Esophagus muscularis mucosa (tissue), 4 donors: ENCODE results near the gene EXOSC10.

Experiments
- CTCF ChIP-seq, 3 experiments: fragments of 200-600 bp in 2 of 3; fragments of 450-650 bp in 1 of 3; sonication (generic) in 2 of 3; IDR thresholded peaks; one replicate each; pipeline ENCODE4 v1.5.1; 2017 to 2019; ENCODE audit warnings: antibody characterized with exemption in 3 of 3, mild to moderate bottlenecking in 2 of 3, moderate library complexity in 1 of 3
- EP300 ChIP-seq: sonication (generic); formaldehyde crosslinking; IDR thresholded peaks from one replicate; pipeline ENCODE4 v1.6.1; 2017; ENCODE audit warnings: antibody characterized with exemption
- POLR2A ChIP-seq: fragments of 450-650 bp; IDR thresholded peaks from one replicate; pipeline ENCODE4 v1.6.1; 2017; ENCODE audit warnings: antibody characterized with exemption, moderate library complexity, mild to moderate bottlenecking, low read depth
- POLR2AphosphoS5 ChIP-seq, 2 donors: sonication (generic); formaldehyde crosslinking; IDR thresholded peaks; one replicate each; pipeline ENCODE4 v1.6.1; 2017; ENCODE audit warnings: antibody characterized with exemption in 2 of 2

GRCh38 chr1:11125931-11126330 is 26.3 kb upstream of the EXOSC10 start:
- TF ChIP-seq CTCF (IDR thresholded peaks at IDR 0.05) = no peak
- TF ChIP-seq POLR2A = no peak
- no peak for TF ChIP-seq EP300
- no peak for TF ChIP-seq POLR2AphosphoS5 (IDR thresholded peaks at IDR 0.05)
